ENCODE results near the gene SGSM1.
"Not testable (repeated sequence)": the region's sequence is repeated elsewhere in the genome, so short reads cannot be mapped to it uniquely, and the experiment has no call there.

The SGSM1 gene

GRCh38 chr22:24894220-24894975 is 88.4 kb downstream of the SGSM1 start:
- DNase-seq (ENCODE audit: low read depth), result no peak

- no peak for DNase-seq (ENCODE audit: low read depth)
Measured at GRCh38 chr22:24894998-24895397, 89.0 kb downstream of the SGSM1 start.

- DNase-seq (ENCODE audit: low read depth), result no peak
Measured at GRCh38 chr22:24901448-24901847, 95.4 kb downstream of the SGSM1 start.

- DNase-seq (ENCODE audit: low read depth), result no peak
Measured at GRCh38 chr22:24905909-24906308, 99.9 kb downstream of the SGSM1 start.

- DNase-seq (ENCODE audit: low read depth), result not testable (repeated sequence)
Measured at GRCh38 chr22:24907101-24907500, 101.1 kb downstream of the SGSM1 start.

GRCh38 chr22:24920029-24920428 is 114.0 kb downstream of the SGSM1 start:
- DNase-seq (ENCODE audit: low read depth), result no peak

- no peak for DNase-seq (ENCODE audit: low read depth)
Measured at GRCh38 chr22:24925586-24926427, 119.8 kb downstream of the SGSM1 start.

GRCh38 chr22:24926428-24926725 is 120.4 kb downstream of the SGSM1 start:
- DNase-seq (ENCODE audit: low read depth), result no peak

GRCh38 chr22:24926849-24927579 is 121.0 kb downstream of the SGSM1 start:
- DNase-seq (ENCODE audit: low read depth), result no peak

GRCh38 chr22:24928322-24928721 is 122.3 kb downstream of the SGSM1 start:
- no peak for DNase-seq (ENCODE audit: low read depth)

GRCh38 chr22:24930678-24931077 is 124.7 kb downstream of the SGSM1 start:
- DNase-seq (ENCODE audit: low read depth), result no peak

- no peak for DNase-seq (ENCODE audit: low read depth)
Measured at GRCh38 chr22:24935771-24936483, 129.9 kb downstream of the SGSM1 start.

GRCh38 chr22:24937114-24937513 is 131.1 kb downstream of the SGSM1 start:
- no peak for DNase-seq (ENCODE audit: low read depth)

- DNase-seq (ENCODE audit: low read depth), result no peak
Measured at GRCh38 chr22:24938741-24939341, 132.8 kb downstream of the SGSM1 start.

GRCh38 chr22:24942301-24942700 is 136.3 kb downstream of the SGSM1 start:
- no peak for DNase-seq (ENCODE audit: low read depth)

- no peak for DNase-seq (ENCODE audit: low read depth)
Measured at GRCh38 chr22:24944217-24944937, 138.4 kb downstream of the SGSM1 start.

- no peak for DNase-seq (ENCODE audit: low read depth)
Measured at GRCh38 chr22:24945430-24945829, 139.4 kb downstream of the SGSM1 start.

- no peak for DNase-seq (ENCODE audit: low read depth)
Measured at GRCh38 chr22:24947383-24947782, 141.4 kb downstream of the SGSM1 start.

GRCh38 chr22:24947881-24948280 is 141.9 kb downstream of the SGSM1 start:
- DNase-seq (ENCODE audit: low read depth), result no peak

- no peak for DNase-seq (ENCODE audit: low read depth)
Measured at GRCh38 chr22:24948356-24949202, 142.6 kb downstream of the SGSM1 start.

Measured in activated T-cell treated with anti-CD3 and anti-CD28 coated beads for 48 hours (primary cell).